CD14-positive monocyte (primary cell): Measurements from ENCODE around the gene MPV17L2. TPM values are rescaled to one million over a fixed set of nuclear protein-coding genes. Genes with fewer than 3 reads are reported as not detected.
A peak's percentile ranks its signal among the peaks of the same experiment; 100 is the strongest.

Experiments
- DNase-seq, 3 donors: peaks; one replicate each; pipeline ENCODE4 v3.0.0-alpha.2; 2011 to 2022
- H2AFZ ChIP-seq: 2 replicates; pipeline ENCODE4 v1.6.0; 2012; ENCODE audit warnings: mild to moderate bottlenecking, low read depth, low read length, inconsistent platforms; ENCODE audit not compliant: insufficient read depth, poor library complexity, severe bottlenecking
- H3K27ac ChIP-seq, 2 donors: 1 replicate in 1 of 2; 2 replicates in 1 of 2; pipeline ENCODE4 v1.5.1; 2012 to 2013; ENCODE audit warnings: low read length in 2 of 2, control low read depth in 1 of 2, inconsistent platforms in 1 of 2, low read depth in 1 of 2, mild to moderate bottlenecking in 1 of 2
- H3K27me3 ChIP-seq, 2 donors: one replicate each; pipeline versions ENCODE4 v1.6.0 to v1.6.1; 2011 to 2013; ENCODE audit warnings: low read length in 2 of 2; ENCODE audit not compliant: control insufficient read depth in 2 of 2, insufficient read depth in 2 of 2
- H3K36me3 ChIP-seq, 2 donors: replicated peaks in 1 of 2; 1 replicate in 1 of 2; 2 replicates in 1 of 2; pipeline versions ENCODE4 v1.5.1 to v1.6.1; 2012 to 2013; ENCODE audit warnings: low read length in 2 of 2, control low read depth in 1 of 2, inconsistent platforms in 1 of 2, mild to moderate bottlenecking in 1 of 2; ENCODE audit not compliant: insufficient read depth in 2 of 2, control insufficient read depth in 1 of 2
- H3K4me1 ChIP-seq, 2 donors: 1 replicate in 1 of 2; 2 replicates in 1 of 2; pipeline versions ENCODE4 v1.5.1 to v1.6.1; 2012 to 2013; ENCODE audit warnings: low read length in 2 of 2, control low read depth in 1 of 2, inconsistent platforms in 1 of 2, mild to moderate bottlenecking in 1 of 2, moderate library complexity in 1 of 2; ENCODE audit not compliant: insufficient read depth in 2 of 2, control insufficient read depth in 1 of 2
- H3K4me2 ChIP-seq: replicated peaks from 2 replicates; pipeline ENCODE3; 2012; ENCODE audit warnings: low read length, moderate library complexity, mild to moderate bottlenecking; ENCODE audit not compliant: poor library complexity, severe bottlenecking; ENCODE audit errors: extremely low read depth
- H3K4me3 ChIP-seq, 3 experiments: fragments of 200-600 bp in 1 of 3; sonication (generic) in 1 of 3; replicated peaks in 1 of 3; 1 replicate in 2 of 3; 2 replicates in 1 of 3; pipeline ENCODE4 v1.5.1; 2011 to 2013; ENCODE audit warnings: low read length in 3 of 3, mild to moderate bottlenecking in 3 of 3, control low read depth in 2 of 3, low read depth in 2 of 3, inconsistent platforms in 1 of 3, moderate library complexity in 1 of 3
- H3K79me2 ChIP-seq: 2 replicates; pipeline ENCODE4 v1.6.0; 2012; ENCODE audit warnings: mild to moderate bottlenecking, control low read depth, inconsistent platforms, low read length, moderate library complexity; ENCODE audit not compliant: insufficient read depth
- H3K9ac ChIP-seq: 2 replicates; pipeline ENCODE4 v1.6.0; 2017; ENCODE audit warnings: low read length, mild to moderate bottlenecking; ENCODE audit not compliant: insufficient read depth, poor library complexity, severe bottlenecking
- H3K9me3 ChIP-seq, 2 donors: replicated peaks in 1 of 2; 1 replicate in 1 of 2; 2 replicates in 1 of 2; pipeline versions ENCODE4 v1.5.1 to v1.6.1; 2012 to 2013; ENCODE audit warnings: low read length in 2 of 2, control low read depth in 1 of 2; ENCODE audit not compliant: control insufficient read depth in 1 of 2, insufficient read depth in 1 of 2
- H4K20me1 ChIP-seq: 2 replicates; pipeline ENCODE4 v1.6.0; 2012; ENCODE audit warnings: mild to moderate bottlenecking, low read length, control low read depth, moderate library complexity; ENCODE audit not compliant: insufficient read depth
- H3K27ac Mint-ChIP-seq, 7 donors: one replicate each; pipeline ENCODE4 v1.8.0; 2020; ENCODE audit warnings: mild to moderate bottlenecking in 7 of 7, mixed read lengths in 7 of 7, moderate library complexity in 6 of 7, inconsistent platforms in 2 of 7
- H3K27me3 Mint-ChIP-seq, 3 donors: one replicate each; pipeline ENCODE4 v1.8.0; 2021 to 2022; ENCODE audit warnings: low read depth in 3 of 3, mild to moderate bottlenecking in 3 of 3, mixed read lengths in 3 of 3, moderate library complexity in 3 of 3, inconsistent platforms in 1 of 3
- H3K36me3 Mint-ChIP-seq, 2 donors: one replicate each; pipeline ENCODE4 v1.8.0; 2020; ENCODE audit warnings: mixed read lengths in 2 of 2, inconsistent platforms in 1 of 2, mild to moderate bottlenecking in 1 of 2
- H3K4me1 Mint-ChIP-seq: one replicate; pipeline ENCODE4 v1.8.0; 2020; ENCODE audit warnings: mild to moderate bottlenecking, mixed read lengths
- H3K4me3 Mint-ChIP-seq, 2 donors: one replicate each; pipeline ENCODE4 v1.8.0; 2020; ENCODE audit warnings: mild to moderate bottlenecking in 2 of 2, mixed read lengths in 2 of 2, moderate library complexity in 1 of 2
- H3K9me3 Mint-ChIP-seq, 7 donors: one replicate each; pipeline ENCODE4 v1.8.0; 2020 to 2022; ENCODE audit warnings: mixed read lengths in 7 of 7, mild to moderate bottlenecking in 6 of 7, moderate library complexity in 6 of 7, inconsistent platforms in 2 of 7
- CTCF ChIP-seq: fragments of 200-600 bp; IDR thresholded peaks from one replicate; pipeline ENCODE4 v1.8.0; 2022; ENCODE audit warnings: antibody characterized with exemption, mild to moderate bottlenecking
- WGBS: methylation state at CpG from one replicate; pipeline ENCODE4 v1.1.5; 2013; ENCODE audit warnings: missing lambda C conversion rate; ENCODE audit not compliant: insufficient coverage; 5-methylcytosine and 5-hydroxymethylcytosine counted together
- intact Hi-C, 2 donors: fragments of 100-400 bp; cut with micrococcal nuclease; formaldehyde crosslinking; loops; one replicate each; pipeline versions ENCODE4 v1.15.0 to v1.15.1; 2023
- polyA plus RNA-seq, 3 donors: library from polyadenylated mRNA; depleted of rRNA in 1 of 3; unstranded in 2 of 3; stranded (reverse) in 1 of 3; fragments of 300-500 nt in 2 of 3; fragments of >200 nt in 1 of 3; fragmentation: Illumina TruSeq in 2 of 3; gene quantifications; 1 replicate in 2 of 3; 2 replicates in 1 of 3; pipeline ENCODE4 v1.2.3, GENCODE V29; 2012 to 2021

MPV17L2 gene
- polyA plus RNA-seq, 3 donors, result 14.3 to 20.2 (median 15.0) TPM

GRCh38 chr19:18204394-18205199, 11.6 kb downstream of the MPV17L2 start:
- Mint-ChIP-seq H3K9me3 (no peaks in the 10 kb centered on the region), H3K4me1 (peaks cover 24% of the 10 kb centered on the region), H3K27ac (peak overlapping the region; percentile 94 to 98 (median 97)), H3K27me3 (peaks cover 20 to 33% (median 27%) of the 10 kb centered on the region in 3 donors), H3K36me3 (peaks cover 20 to 23% of the 10 kb centered on the region in 2 donors), H3K4me3 (peak overlapping the region; percentile 84 to 94)
- peak overlapping the region; percentile 42 to 84 (median 51) for H3K4me3 ChIP-seq
- peaks cover 23 to 29% of the 10 kb centered on the region in 2 donors for H3K4me1 ChIP-seq
- H3K27ac ChIP-seq, result peak overlapping the region; percentile 70 to 85
- peak overlapping the region; percentile 91 for H2AFZ ChIP-seq
- peak in 2 of 3 donors; percentile 38 to 86 for DNase-seq
- no peaks in the 10 kb centered on the region for H3K9me3 ChIP-seq
- TF ChIP-seq CTCF, result no peak
- H3K79me2 ChIP-seq, result peaks cover 5% of the 10 kb centered on the region
- H3K4me2 ChIP-seq, result peak overlapping the region; percentile 96
- peaks cover 11% of the 10 kb centered on the region for H4K20me1 ChIP-seq
- 0% methylated on average over 13 of the region's 22 CpGs for WGBS
- H3K36me3 ChIP-seq, result peaks cover 0 to 9% of the 10 kb centered on the region in 2 donors
- H3K27me3 ChIP-seq, result peaks cover 0 to 10% of the 10 kb centered on the region in 2 donors
- peak overlapping the region; percentile 73 for H3K9ac ChIP-seq
- intact Hi-C loops, result loop anchor here (5.0 to 10.0 kb wide), 3 partner anchors 50 to 210 kb away; partner anchors contain the start of genes PIK3R2 (in 1 of the 2) and SSBP4 (in 1 of the 2)

DNA sequence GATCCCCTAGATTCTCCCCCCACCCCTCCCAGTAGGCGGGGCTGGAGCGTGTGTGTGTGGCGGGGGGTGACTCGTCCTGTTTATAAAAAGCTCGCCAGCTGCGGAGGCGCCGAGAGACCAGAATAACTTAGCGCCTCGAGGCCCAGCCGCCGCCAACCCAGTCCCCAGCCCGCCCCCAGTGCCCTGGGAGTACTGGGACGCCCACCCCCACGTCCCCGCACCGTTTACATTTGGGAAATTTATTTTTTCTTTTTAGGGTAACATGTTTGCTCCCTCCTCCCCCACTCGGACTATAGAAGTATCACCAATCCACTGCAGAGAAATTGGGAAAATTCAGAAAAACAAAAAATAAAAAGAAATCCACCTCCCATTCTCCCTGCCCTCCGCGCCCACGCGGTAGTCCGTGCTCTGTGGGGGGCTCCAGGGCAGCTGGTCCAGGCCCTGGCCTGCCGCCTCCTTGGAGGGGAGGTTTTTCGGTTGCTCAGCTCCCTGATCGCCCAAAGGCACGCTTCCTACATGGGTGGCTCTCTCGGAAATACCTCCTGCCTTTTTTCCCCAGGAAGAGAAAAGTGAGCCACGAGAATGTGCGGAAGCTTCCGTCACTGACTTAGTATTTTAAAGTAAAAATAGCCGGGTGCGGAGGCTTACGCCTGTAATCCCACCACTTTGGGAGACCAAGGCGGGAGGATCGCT, 12.3 kb downstream of the MPV17L2 start:
- peaks cover 11% of the 10 kb centered on the region for H4K20me1 ChIP-seq
- H3K4me1 Mint-ChIP-seq, result peaks cover 24% of the 10 kb centered on the region
- H3K27me3 Mint-ChIP-seq, result peaks cover 24 to 40% (median 33%) of the 10 kb centered on the region in 3 donors
- peak overlapping the region; percentile 91 for H2AFZ ChIP-seq
- H3K4me2 ChIP-seq, result peak overlapping the region; percentile 96
- intact Hi-C loops, result loop anchor here (5.0 to 10.0 kb wide), 3 partner anchors 51 to 209 kb away; partner anchors contain the start of genes PIK3R2 (in 1 of the 2) and SSBP4 (in 1 of the 2)
- peaks cover 0 to 1% of the 10 kb centered on the region in 2 donors for H3K36me3 ChIP-seq
- no peak for TF ChIP-seq CTCF
- peak overlapping the region; percentile 73 for H3K9ac ChIP-seq
- peaks cover 13 to 15% of the 10 kb centered on the region in 2 donors for H3K36me3 Mint-ChIP-seq
- H3K79me2 ChIP-seq, result peaks cover 5% of the 10 kb centered on the region
- no peaks in the 10 kb centered on the region for H3K9me3 ChIP-seq
- peaks cover 23 to 29% of the 10 kb centered on the region in 2 donors for H3K4me1 ChIP-seq
- H3K9me3 Mint-ChIP-seq, result no peaks in the 10 kb centered on the region
- 24% methylated on average over 21 of the region's 36 CpGs for WGBS
- peak in 2 of 3 donors; percentile 21 to 43 for DNase-seq
- peak overlapping the region; percentile 42 to 84 (median 51) for H3K4me3 ChIP-seq
- peaks cover 0 to 10% of the 10 kb centered on the region in 2 donors for H3K27me3 ChIP-seq
- peak overlapping the region; percentile 84 to 94 for H3K4me3 Mint-ChIP-seq
- H3K27ac ChIP-seq, result peak overlapping the region; percentile 70 to 85
- peak overlapping the region; percentile 94 to 98 (median 97) for H3K27ac Mint-ChIP-seq
